ENCODE results near the gene VAX1.
"Not testable (repeated sequence)": the region's sequence is repeated elsewhere in the genome, so short reads cannot be mapped to it uniquely, and the experiment has no call there.

The VAX1 gene

GRCh38 chr10:117135026-117135372 is 3.1 kb downstream of the VAX1 start:
- TF ChIP-seq GATA1 (IDR thresholded peaks at IDR 0.05; ENCODE audit: low read depth, low read length): no peak
- no peak for TF ChIP-seq POLR2A (IDR thresholded peaks at IDR 0.05; ENCODE audit: low read length)
- no peak for DNase-seq

DNA sequence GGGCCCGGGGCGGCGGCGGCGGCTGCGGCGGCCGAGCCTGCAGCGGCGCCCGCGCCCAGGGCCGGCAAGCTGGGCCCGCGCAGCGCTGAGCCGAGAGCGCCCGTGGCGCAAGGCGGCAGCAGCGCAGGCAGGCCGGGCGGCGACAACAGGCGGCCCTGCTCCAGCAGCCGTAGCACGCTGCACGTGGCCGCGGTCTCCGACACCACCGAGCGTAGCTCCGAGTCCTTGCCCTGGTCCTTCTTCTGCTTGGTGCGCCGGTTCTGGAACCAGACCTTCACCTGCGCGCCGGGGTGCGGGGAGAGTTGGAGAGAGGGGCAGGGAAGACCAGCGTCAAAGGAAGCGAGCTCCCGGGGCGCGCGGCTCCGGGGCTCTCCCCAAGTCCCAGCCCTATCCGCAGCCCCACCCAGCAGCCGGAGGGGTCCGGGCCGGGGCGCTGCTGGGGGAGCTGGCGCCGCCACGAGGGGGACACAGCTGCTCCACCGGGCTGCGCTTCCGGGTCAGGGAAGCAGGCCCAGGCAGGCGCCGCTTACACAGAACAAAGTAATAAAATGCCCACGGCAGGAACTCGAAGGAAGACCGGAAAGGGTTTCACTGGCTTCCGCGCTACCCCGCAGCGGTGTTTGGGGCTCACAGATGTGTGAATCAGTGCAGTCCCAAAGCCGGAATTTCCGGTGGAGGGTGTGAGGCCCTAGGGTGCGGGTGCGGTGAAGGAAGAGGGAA is 3.6 kb downstream of the VAX1 start:
- DNase-seq: peak in 1 of 2 experiments; percentile 9
- no peak for TF ChIP-seq POLR2A (IDR thresholded peaks at IDR 0.05; ENCODE audit: low read length)
- TF ChIP-seq GATA1 (IDR thresholded peaks at IDR 0.05; ENCODE audit: low read depth, low read length): no peak

- TF ChIP-seq GATA1 (IDR thresholded peaks at IDR 0.05; ENCODE audit: low read depth, low read length) (no peak), POLR2A (IDR thresholded peaks at IDR 0.05; ENCODE audit: low read length) (no peak)
- DNase-seq: no peak
These were observed 4.1 kb downstream of the VAX1 start for GRCh38 chr10:117134056-117134305.

DNA sequence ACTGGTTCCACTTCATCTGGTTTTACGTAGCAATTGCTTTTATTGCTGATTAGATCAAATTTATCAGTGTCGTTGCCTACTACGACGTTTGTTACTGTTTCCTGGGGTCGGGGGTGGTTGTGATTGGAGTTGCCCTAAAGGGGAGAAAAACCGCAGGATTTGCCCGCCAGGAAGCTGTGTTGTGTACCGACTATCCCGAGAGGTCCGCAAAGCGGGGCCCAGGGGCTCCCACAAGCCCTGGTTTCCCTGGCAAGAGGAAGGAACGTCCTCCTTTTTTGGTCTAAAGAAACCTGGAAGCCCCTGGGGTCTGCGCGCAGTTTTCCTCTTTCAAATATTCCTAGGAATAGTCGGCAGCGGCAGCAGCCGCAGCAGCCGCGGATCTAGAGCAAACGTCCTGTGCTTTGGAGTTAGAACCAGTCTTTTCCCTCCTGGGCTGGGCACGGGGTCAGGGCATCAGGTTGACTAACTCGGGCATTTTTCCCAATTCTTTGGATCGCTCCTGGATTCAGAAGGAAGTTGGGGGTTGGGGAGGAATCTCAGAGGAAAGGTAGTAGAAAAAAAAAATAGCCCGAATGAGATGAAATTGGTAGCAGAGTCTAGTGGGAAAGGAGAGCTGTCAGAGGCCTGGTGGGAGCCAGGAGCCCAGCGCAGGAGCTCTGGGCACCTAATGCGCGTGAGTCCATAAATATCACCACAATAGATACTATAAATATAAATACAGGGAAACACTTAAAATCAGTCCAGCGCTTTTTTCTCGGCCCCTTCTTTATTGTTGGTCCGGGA is 4.6 kb downstream of the VAX1 start:
- DNase-seq: no peak
- no peak for TF ChIP-seq GATA1 (IDR thresholded peaks at IDR 0.05; ENCODE audit: low read depth, low read length)
- no peak for TF ChIP-seq POLR2A (IDR thresholded peaks at IDR 0.05; ENCODE audit: low read length)

GRCh38 chr10:117132751-117133231 is 5.3 kb downstream of the VAX1 start:
- DNase-seq: no peak
- TF ChIP-seq POLR2A (IDR thresholded peaks at IDR 0.05; ENCODE audit: low read length) (no peak), GATA1 (IDR thresholded peaks at IDR 0.05; ENCODE audit: low read depth, low read length) (no peak)

DNA sequence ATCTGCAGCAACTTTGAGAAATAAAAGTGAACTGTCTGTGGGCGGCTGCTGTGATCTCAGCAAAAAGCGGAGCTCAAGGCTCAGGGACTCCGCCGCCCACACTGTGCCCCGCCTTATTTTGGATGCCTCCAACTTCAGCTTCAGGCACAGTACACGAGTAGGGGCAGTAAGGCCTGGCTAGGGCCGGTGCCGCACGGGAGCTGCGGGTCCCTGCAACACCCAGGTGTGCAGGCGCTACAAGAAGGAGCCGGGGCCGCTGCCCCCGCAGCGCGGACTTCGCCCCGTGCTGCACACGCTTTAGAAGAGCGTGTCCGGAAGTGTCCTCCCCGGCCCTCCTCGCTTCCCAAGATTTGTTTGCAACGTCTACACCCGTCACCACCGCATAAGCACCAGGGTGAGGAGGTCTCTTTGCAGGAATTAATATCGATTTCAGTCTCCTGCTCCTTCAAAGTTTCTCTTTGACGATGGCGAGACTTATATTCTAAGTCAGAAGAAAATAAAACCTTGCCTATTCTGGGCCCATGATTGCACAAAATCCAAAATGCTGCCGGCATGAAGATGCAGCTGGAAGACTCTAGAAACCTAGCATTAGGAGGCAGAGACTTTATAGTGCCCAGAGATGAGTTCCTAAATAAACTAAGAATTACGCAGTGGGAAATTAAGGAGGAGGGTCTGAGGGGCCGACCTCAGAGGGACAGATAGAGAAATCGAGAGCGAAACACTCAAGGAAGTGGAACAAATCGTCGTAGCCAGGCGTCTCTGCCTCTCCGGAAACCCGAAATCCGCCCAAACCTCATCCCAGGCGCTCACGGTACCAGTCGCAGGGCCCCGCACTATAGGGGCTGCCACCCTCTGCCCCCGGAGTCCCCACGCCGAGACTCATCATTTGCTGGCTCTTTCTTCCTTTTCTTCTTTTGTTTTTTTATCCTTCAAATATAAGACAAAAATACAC is 6.4 kb downstream of the VAX1 start:
- TF ChIP-seq GATA1 (IDR thresholded peaks at IDR 0.05; ENCODE audit: low read depth, low read length): no peak
- no peak for TF ChIP-seq POLR2A (IDR thresholded peaks at IDR 0.05; ENCODE audit: low read length)
- DNase-seq: no peak

DNA sequence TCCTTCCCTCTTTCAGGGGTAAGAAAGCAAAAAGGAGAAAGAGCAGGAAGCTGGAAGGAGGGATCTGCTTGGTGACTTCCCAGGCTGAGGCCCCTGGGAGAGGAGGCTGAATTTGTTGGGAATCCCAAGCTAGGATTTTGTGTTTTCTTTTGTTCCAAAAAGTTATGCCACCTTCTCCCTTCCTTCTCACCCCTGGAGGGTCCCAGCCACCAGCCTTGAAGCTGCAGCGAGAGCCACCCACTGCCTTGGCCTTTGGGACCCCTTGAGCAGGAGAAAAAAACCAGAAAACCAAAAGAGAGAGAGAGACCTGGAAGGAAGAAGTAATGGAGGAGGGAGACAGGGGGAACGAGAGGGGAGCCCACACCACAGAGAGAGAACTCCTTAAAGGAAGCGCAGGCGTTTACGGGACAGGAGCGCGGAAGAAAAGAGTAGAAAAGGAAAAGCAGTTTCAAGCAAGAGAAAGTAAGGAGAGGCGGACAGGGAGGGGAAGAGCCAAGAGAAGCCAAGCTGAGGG is 7.2 kb downstream of the VAX1 start:
- no peak for DNase-seq
- no peak for TF ChIP-seq POLR2A (IDR thresholded peaks at IDR 0.05; ENCODE audit: low read length)
- no peak for TF ChIP-seq GATA1 (IDR thresholded peaks at IDR 0.05; ENCODE audit: low read depth, low read length)

DNA sequence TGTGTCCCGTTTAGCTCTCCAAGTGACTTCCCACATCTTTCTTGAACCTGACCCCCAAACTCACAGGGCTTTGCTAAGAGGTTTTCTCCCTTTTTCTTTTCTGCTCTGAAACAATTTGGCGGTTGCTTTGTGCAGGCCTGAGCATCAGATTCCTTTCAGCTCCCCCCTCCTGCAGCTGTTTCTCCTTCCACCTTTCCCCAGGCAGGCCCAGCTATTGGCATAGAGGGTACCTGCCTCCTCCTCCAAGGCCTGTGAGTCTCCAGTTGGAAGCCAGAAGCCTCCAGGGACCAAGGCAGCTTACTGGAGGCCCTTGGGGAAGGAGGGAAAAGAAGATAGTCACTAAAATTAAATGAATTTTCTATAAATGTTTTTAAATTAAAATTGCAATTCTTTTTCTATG is 7.7 kb downstream of the VAX1 start:
- no peak for DNase-seq
- no peak for TF ChIP-seq POLR2A (IDR thresholded peaks at IDR 0.05; ENCODE audit: low read length)
- TF ChIP-seq GATA1 (IDR thresholded peaks at IDR 0.05; ENCODE audit: low read depth, low read length): no peak

- not testable (repeated sequence) for DNase-seq
These were observed 11.4 kb downstream of the VAX1 start for GRCh38 chr10:117126645-117127044.

- no peak for DNase-seq
- TF ChIP-seq GATA1 (IDR thresholded peaks at IDR 0.05; ENCODE audit: low read depth, low read length) (no peak), POLR2A (IDR thresholded peaks at IDR 0.05; ENCODE audit: low read length) (no peak)
These were observed 12.0 kb downstream of the VAX1 start for GRCh38 chr10:117126034-117126433.

GRCh38 chr10:117112220-117112619 is 25.9 kb downstream of the VAX1 start:
- TF ChIP-seq POLR2A (IDR thresholded peaks at IDR 0.05; ENCODE audit: low read length) (no peak), GATA1 (IDR thresholded peaks at IDR 0.05; ENCODE audit: low read depth, low read length) (no peak)
- DNase-seq: no peak

- DNase-seq: no peak
- TF ChIP-seq POLR2A (IDR thresholded peaks at IDR 0.05; ENCODE audit: low read length): no peak
These were observed 30.8 kb downstream of the VAX1 start for GRCh38 chr10:117107238-117107637.

DNA sequence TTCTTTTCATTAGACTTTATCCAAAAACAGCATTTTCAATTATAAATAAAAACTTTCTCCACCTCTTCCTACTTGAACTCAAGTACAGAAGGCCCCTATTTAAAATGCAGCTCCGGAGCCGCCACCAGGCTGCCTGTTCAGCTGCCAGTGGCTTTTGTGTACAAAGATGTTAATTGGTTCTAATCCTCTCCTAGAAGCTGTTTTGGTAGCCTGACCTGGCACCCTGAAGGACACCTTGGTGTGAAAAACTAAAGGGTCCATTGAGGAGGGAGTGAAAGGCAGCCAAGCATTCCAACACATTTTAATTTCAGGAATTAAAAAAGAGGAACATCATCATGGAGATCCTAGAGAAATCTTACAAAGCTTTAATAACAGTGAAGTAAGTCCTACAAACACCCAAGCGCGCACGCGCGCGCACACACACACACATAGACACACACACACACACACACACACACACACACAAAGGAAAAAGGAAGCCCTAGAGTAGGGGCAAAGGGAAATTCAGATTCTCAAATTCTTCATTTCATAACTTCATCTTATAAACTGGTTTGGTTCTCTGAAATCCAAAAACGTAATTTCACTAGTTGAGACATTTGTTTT is 41.4 kb downstream of the VAX1 start:
- DNase-seq: no peak
- TF ChIP-seq GATA1 (IDR thresholded peaks at IDR 0.05; ENCODE audit: low read depth, low read length) (no peak), POLR2A (IDR thresholded peaks at IDR 0.05; ENCODE audit: low read length) (no peak)

DNA sequence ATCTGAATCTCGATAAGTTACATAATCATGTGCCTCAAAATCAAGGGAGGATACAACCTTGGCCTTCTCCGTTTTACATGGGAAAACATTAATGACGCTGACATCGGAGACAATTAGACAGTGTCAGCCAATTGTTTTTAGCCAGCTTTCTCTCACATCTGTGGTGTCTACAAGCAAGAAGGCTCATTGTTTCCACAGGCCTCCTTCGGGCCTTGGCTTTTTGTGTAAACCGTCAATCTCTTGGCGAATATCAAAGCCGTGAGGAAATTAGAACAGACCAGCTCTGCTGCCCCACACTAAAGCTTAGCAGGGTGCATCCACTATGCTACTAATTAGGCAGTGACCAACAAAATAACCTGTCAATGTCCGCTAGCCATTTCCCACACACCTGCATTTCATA is 43.2 kb downstream of the VAX1 start:
- no peak for TF ChIP-seq GATA1 (IDR thresholded peaks at IDR 0.05; ENCODE audit: low read depth, low read length)
- TF ChIP-seq POLR2A (IDR thresholded peaks at IDR 0.05; ENCODE audit: low read length): no peak
- DNase-seq: no peak
